IPS-18a (cell line): ENCODE data around the gene PAPOLG.

ENCODE experiments used
- H3K27ac ChIP-seq: one replicate; pipeline ENCODE4 v1.5.1; 2013; ENCODE audit warnings: low read length
- H3K27me3 ChIP-seq: one replicate; pipeline ENCODE4 v1.6.1; 2013; ENCODE audit warnings: mild to moderate bottlenecking, low read length; ENCODE audit not compliant: control insufficient read depth, insufficient read depth
- H3K36me3 ChIP-seq: one replicate; pipeline ENCODE4 v1.6.1; 2013; ENCODE audit warnings: low read depth, low read length; ENCODE audit not compliant: control insufficient read depth
- H3K4me1 ChIP-seq: one replicate; pipeline ENCODE4 v1.6.1; 2013; ENCODE audit warnings: low read depth, low read length; ENCODE audit not compliant: control insufficient read depth
- H3K4me3 ChIP-seq: one replicate; pipeline ENCODE4 v1.5.1; 2013; ENCODE audit warnings: low read length
- H3K9ac ChIP-seq: one replicate; pipeline ENCODE4 v1.6.1; 2013; ENCODE audit warnings: mild to moderate bottlenecking, low read length, moderate library complexity
- H3K9me3 ChIP-seq: one replicate; pipeline ENCODE4 v1.6.1; 2013; ENCODE audit warnings: low read depth, low read length; ENCODE audit not compliant: control insufficient read depth

The PAPOLG gene

DNA sequence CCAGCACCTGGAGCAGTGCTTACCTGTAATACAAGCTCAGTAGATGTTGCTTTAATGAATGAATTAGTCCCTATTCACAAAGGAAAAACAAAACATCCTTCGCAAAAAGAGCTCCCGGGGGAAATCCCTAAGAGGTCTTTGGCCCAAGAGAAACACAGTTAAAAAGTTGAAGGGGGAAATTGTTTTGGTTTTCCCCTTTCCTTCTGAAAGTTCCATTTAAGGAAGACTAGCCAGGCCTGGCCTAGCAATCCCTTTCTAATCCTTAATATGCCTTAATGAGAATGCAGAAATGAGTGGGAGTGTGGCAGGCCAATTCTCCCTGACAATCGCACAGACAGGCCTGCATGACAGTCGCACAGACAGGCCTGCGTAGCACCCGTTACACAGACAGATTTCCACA, 91.8 kb downstream of the PAPOLG start:
- Histone ChIP-seq H3K36me3 (no peaks in the 10 kb centered on the region), H3K9ac (no peak overlapping the region), H3K9me3 (no peaks in the 10 kb centered on the region), H3K4me3 (no peak overlapping the region), H3K4me1 (no peaks in the 10 kb centered on the region), H3K27me3 (no peaks in the 10 kb centered on the region), H3K27ac (no peak overlapping the region)
